Activated T-helper 2 cell treated with anti-CD3 and anti-CD28 coated beads, Interferon-gamma antibody, Interleukin-2, Interleukin-4, amounts not matched to agents 10 μg/mL and 5 μg/mL and 100 μg/mL, durations not matched to agents 14 hours and 24 hours and 36 hours (primary cell): ENCODE results near the gene TRAPPC3. TPM values are rescaled to one million over a fixed set of nuclear protein-coding genes. Genes with fewer than 3 reads are reported as not detected.
"Not testable (repeated sequence)": the region's sequence is repeated elsewhere in the genome, so short reads cannot be mapped to it uniquely, and the experiment has no call there.

Experiments
- DNase-seq: peaks from one replicate; pipeline ENCODE4 v3.0.0; 2021; ENCODE audit warnings: low spot score
- H3K27ac Mint-ChIP-seq: one replicate; pipeline ENCODE4 v1.8.0; 2021; ENCODE audit warnings: mixed read lengths
- H3K27me3 Mint-ChIP-seq: one replicate; pipeline ENCODE4 v1.8.0; 2021; ENCODE audit warnings: low read depth, mixed read lengths
- H3K36me3 Mint-ChIP-seq: one replicate; pipeline ENCODE4 v1.8.0; 2021; ENCODE audit warnings: low read depth, mixed read lengths
- H3K4me1 Mint-ChIP-seq: one replicate; pipeline ENCODE4 v1.8.0; 2021; ENCODE audit warnings: low read depth, mixed read lengths
- H3K4me3 Mint-ChIP-seq: one replicate; pipeline ENCODE4 v1.8.0; 2021; ENCODE audit warnings: low read depth, mild to moderate bottlenecking, moderate library complexity, mixed read lengths
- H3K9me3 Mint-ChIP-seq: one replicate; pipeline ENCODE4 v1.8.0; 2021; ENCODE audit warnings: mixed read lengths
- intact Hi-C: fragments of 100-400 bp; cut with micrococcal nuclease; formaldehyde crosslinking; loops from one replicate; pipeline ENCODE4 v1.15.1; 2023
- total RNA-seq: library from RNA; stranded (reverse); gene quantifications from 2 replicates; pipeline ENCODE4 v1.2.3, GENCODE V29; 2022

TRAPPC3 gene
- total RNA-seq, 1 donor from 2014 or later, result 68.4 TPM

GRCh38 chr1:36162680-36163239 is 13.5 kb upstream of the TRAPPC3 start:
- H3K4me3 Mint-ChIP-seq, result peak overlapping the region; percentile 77
- peaks cover 54% of the 10 kb centered on the region for H3K36me3 Mint-ChIP-seq
- no peaks in the 10 kb centered on the region for H3K9me3 Mint-ChIP-seq
- DNase-seq, result no peak
- intact Hi-C loops, result no loop called here
- H3K27ac Mint-ChIP-seq, result peak overlapping the region; percentile 93
- H3K4me1 Mint-ChIP-seq, result peaks cover 63% of the 10 kb centered on the region
- H3K27me3 Mint-ChIP-seq, result no peaks in the 10 kb centered on the region

DNA sequence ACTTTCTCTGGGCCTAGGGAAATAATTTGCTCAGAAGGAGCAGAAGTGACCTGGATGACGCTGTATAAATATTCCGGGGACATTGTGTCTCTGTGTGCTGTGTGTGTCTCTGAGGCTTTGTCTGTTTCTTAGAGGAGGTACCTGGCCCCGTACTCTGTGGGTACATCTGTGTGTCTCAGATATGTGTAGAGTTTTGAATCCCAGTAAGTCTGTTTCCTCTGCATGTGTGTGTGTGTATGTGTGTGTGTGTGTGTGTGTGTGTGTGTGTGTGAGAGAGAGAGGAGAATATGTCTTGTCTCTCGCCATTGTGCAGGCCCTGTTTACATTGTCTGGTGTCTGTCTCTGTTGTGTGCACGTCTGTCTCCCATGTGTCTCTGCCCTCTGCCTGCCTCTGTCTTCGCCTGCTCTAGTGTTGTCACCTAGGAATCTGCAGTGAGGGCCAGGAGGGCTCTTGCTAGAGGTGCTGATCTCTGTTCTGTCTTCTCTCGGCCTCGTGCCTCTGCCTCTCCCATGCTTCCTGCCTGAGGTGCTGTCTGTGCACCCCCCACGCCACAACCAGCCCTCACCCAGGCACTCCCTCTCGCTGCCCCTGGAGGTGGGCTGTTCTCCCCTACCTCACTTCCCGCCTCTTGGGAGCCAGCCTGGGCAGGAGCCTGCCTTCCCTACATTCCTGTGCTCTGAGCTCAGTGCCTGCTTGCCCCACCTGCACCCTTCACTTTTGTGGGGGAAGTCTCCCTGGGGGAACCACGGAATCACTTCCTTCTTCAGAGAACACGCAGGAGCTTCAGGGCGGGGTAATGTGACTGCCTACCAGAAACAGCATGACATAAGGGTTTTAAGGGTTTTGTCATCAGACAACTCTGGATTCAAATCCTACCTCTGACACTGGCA is 12.6 kb upstream of the TRAPPC3 start:
- Mint-ChIP-seq H3K4me1 (peaks cover 64% of the 10 kb centered on the region), H3K4me3 (peak overlapping the region; percentile 77), H3K9me3 (no peaks in the 10 kb centered on the region), H3K27ac (peak overlapping the region; percentile 93), H3K36me3 (peaks cover 56% of the 10 kb centered on the region), H3K27me3 (no peaks in the 10 kb centered on the region)
- peak; percentile 42 for DNase-seq
- intact Hi-C loops, result loop anchor here (1.0 kb wide), 1 partner anchor 13 kb away; the partner anchor contains the start of gene TRAPPC3

- Mint-ChIP-seq H3K4me1 (peaks cover 59% of the 10 kb centered on the region), H3K27ac (peak overlapping the region; percentile 93), H3K36me3 (peaks cover 51% of the 10 kb centered on the region), H3K27me3 (no peaks in the 10 kb centered on the region), H3K4me3 (peak overlapping the region; percentile 77), H3K9me3 (no peaks in the 10 kb centered on the region)
- intact Hi-C loops, result loop anchor here (1.0 kb wide), 1 partner anchor 12 kb away; the partner anchor contains the start of gene TRAPPC3
- peak; percentile 68 for DNase-seq
These were observed 11.7 kb upstream of the TRAPPC3 start for GRCh38 chr1:36160949-36161485.

GRCh38 chr1:36160388-36160948 is 11.2 kb upstream of the TRAPPC3 start:
- Mint-ChIP-seq H3K27me3 (no peaks in the 10 kb centered on the region), H3K4me1 (peaks cover 59% of the 10 kb centered on the region), H3K4me3 (peak overlapping the region; percentile 77), H3K36me3 (peaks cover 48% of the 10 kb centered on the region), H3K27ac (peak overlapping the region; percentile 93), H3K9me3 (no peaks in the 10 kb centered on the region)
- intact Hi-C loops, result no loop called here
- no peak for DNase-seq

DNA sequence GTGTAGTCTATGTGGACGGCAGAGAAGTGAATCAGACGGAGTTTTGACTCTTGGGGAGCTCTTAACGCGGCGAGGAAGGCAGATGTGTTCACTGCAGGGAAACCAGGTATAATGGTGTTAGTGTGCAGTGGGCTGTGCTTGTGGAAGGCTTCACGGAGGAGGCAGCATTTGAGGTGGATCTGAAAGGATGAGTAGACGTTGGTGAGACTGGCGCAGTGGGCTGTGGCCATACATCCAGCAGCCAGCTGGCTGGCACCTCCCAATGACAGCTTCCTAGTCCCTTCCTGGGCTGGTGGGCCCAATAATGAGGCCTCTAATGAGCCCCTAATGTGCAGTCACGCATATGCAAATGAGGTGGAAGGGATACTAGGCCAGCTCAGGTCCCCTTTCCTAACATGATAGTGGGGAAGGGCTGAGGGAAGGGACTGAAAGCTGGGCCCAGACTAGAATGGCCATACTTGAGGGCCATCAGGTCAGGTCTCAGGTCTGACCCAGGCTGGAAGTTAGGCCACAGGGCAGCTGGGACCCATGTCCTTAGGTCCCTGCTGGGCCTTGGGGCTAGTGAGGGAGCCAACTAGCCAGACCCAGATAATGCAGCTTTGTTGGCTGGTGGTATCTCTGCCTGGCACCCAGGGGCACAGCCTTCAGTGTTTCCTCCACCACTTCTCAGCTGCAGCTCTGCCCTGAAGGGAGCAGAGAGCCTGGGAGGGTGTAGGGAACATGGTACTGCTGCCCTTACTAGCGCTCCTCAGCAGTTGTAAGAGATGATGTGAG is 10.5 kb upstream of the TRAPPC3 start:
- no peak for DNase-seq
- H3K36me3 Mint-ChIP-seq, result peaks cover 47% of the 10 kb centered on the region
- H3K9me3 Mint-ChIP-seq, result no peaks in the 10 kb centered on the region
- peaks cover 61% of the 10 kb centered on the region for H3K4me1 Mint-ChIP-seq
- peak overlapping the region; percentile 93 for H3K27ac Mint-ChIP-seq
- H3K4me3 Mint-ChIP-seq, result peak overlapping the region; percentile 77
- H3K27me3 Mint-ChIP-seq, result no peaks in the 10 kb centered on the region
- intact Hi-C loops, result loop anchor here (5.0 to 10.0 kb wide), 2 partner anchors 265 to 968 kb away; partner anchors contain the start of gene SFPQ

DNA sequence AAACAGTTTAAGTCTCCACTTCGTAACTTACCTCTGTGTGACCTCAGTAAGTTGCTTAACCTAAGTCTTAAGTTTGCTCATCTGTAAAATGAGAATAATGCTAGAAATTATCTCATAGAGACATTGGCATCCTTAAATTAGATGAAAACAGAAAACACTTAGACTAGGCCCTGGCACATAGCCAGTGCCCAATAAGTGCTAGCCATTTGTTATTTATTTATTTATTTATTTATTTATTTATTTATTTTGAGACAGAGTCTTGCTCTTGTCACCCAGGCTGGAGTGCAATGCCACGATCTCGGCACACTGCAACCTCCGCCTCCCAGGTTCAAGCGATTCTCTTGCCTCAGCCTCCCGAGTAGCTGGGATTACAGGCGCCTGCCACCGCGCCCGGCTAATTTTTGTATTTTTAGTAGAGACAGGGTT is 9.6 kb upstream of the TRAPPC3 start:
- not testable (repeated sequence) for H3K27me3 Mint-ChIP-seq, H3K27ac Mint-ChIP-seq, DNase-seq, H3K9me3 Mint-ChIP-seq
- H3K4me3 Mint-ChIP-seq, result peak overlapping the region; percentile 89
- H3K4me1 Mint-ChIP-seq, result peaks cover 61% of the 10 kb centered on the region
- H3K36me3 Mint-ChIP-seq, result peaks cover 39% of the 10 kb centered on the region
- intact Hi-C loops, result loop anchor here (5.0 to 10.0 kb wide), 2 partner anchors 266 to 967 kb away; partner anchors contain the start of gene SFPQ

DNA sequence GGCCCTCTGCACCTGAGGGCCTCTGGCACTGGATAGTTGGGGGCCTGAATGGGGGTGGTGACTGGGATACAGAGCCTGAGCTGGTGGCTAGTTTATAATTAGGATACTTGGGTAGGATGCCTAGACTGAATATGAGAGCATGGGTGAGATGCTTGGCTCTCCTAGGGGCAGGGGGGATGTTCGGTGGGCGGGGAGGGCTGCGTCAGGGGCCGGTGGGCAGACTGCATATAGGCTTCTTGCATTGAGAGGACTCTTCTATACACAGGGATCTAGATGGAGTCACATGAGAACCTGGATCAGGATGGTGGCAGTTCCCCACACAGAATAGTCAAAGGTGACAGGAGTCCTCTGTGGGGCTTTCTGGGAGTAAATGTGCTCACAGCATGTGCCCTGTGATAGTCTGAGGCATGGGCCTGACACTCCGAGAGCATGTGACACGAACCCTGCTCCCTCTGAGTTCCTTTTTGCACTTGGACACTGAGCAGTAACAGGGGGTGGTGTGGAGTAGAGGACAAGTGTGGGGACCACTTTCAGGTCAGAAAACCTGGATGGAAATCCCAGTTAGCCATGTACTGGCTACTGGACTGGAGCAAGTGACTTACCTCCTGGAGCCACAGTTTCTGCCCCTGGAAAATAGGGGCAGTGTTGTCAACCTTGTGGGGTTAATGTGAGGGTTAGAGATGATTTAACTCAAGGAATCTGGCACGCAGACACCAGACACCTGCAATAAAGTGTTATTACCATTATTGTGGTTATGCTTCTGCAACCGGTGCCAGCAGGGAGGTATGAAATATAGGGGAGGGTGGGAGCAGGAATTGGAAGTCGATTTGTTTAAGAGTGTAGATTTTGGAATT is 8.9 kb upstream of the TRAPPC3 start:
- Mint-ChIP-seq H3K27ac (peak overlapping the region; percentile 90), H3K27me3 (no peaks in the 10 kb centered on the region), H3K36me3 (peaks cover 37% of the 10 kb centered on the region), H3K4me3 (peak overlapping the region; percentile 89), H3K9me3 (no peaks in the 10 kb centered on the region), H3K4me1 (peaks cover 63% of the 10 kb centered on the region)
- intact Hi-C loops, result loop anchor here (5.0 to 10.0 kb wide), 2 partner anchors 267 to 966 kb away; partner anchors contain the start of gene SFPQ
- DNase-seq, result no peak

DNA sequence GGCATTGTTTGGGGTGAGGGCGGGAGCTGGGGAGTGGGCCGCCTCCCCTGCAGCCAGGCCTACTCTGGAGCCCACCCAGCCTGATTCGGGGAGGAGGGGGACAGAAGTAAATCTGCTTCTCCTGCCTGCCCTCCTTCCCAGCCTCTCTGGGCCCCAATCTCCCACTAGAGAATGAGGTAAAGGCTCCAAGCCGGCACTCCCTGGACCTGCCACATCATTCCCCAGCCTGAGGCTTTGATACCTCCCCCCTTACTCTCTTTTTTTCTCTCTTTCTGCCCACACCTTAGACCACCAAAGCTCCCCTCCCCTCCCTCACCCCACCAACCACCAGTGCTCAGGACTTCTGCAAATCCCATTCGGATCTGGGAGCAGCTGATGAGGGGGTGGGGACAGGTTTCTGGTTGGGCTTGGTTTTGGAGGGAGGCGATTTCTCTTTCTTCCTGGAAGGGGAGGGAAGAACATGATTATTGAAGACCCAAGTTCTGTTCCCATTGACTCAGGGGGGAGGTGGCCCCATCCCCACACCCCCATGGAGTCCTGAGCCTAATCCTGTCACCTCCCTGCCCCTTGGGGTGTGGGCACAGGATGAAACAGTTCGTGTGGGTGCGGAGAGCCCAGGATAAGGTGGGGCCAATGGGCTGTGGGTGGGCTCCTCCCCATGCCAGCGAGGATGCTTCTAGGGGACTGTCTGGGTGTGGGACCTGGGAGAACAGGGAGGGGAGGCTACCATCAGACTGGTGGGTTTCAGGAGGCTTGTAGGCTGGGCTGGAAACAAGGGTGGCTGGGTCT is 8.0 kb upstream of the TRAPPC3 start:
- intact Hi-C loops, result loop anchor here (5.0 to 10.0 kb wide), 2 partner anchors 267 to 965 kb away; partner anchors contain the start of gene SFPQ
- Mint-ChIP-seq H3K27ac (peak overlapping the region; percentile 90), H3K36me3 (peaks cover 30% of the 10 kb centered on the region), H3K27me3 (no peaks in the 10 kb centered on the region), H3K4me3 (peak overlapping the region; percentile 89), H3K4me1 (peaks cover 61% of the 10 kb centered on the region), H3K9me3 (no peaks in the 10 kb centered on the region)
- DNase-seq, result no peak

DNA sequence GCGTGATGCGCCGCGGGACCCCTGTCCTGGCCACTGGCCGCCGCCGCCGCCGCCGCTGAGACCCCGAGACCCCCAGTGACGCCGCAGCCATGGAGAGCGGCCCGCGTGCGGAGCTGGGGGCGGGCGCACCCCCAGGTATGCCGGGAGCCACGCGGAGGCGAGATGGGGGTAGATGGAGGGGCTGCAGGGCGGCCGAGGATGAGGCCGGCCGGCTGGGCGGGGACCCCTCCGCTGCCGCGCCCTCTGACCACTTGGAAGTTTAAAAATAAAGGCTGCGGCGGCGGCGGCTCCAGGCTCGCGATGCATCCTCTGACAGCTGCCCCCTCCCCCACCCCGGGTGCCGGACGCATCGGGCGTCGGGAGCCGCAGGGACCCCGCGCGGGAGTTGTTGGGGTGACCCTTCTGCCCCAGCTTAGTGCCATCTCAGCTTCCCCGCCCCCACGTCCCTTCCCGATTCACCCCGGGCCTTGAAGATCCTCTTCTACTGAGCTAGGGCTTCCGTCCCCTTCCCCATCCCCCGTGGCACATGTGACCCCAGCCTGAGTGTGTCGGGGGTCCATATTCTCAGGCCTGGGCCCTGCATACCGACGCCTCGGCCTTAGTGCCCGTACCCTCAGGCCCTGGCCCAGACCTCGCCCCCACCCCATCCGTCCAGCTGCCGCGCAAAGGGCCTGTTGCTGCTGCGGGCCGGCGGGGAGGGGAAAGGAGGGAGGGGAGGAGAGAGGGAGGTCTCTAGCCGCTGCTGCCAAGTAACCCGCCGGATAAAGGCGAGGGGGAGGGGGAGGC is 7.2 kb upstream of the TRAPPC3 start:
- Mint-ChIP-seq H3K4me3 (peak overlapping the region; percentile 89), H3K27me3 (no peaks in the 10 kb centered on the region), H3K36me3 (peaks cover 25% of the 10 kb centered on the region), H3K9me3 (no peaks in the 10 kb centered on the region), H3K27ac (peak overlapping the region; percentile 90), H3K4me1 (peaks cover 60% of the 10 kb centered on the region)
- intact Hi-C loops, result loop anchor here (5.0 to 10.0 kb wide), 2 partner anchors 268 to 964 kb away; partner anchors contain the start of gene SFPQ
- peak; percentile 58 for DNase-seq
